HEK293 (cell line): ENCODE results near the gene KCNQ4.

Experiments used
- CTCF ChIA-PET: fragments of 350-600 bp; formaldehyde crosslinking; extraction: SDS; loops from one replicate; lab custom pipeline; 2021; ENCODE audit warnings: antibody characterized with exemption; lab: Yijun Ruan, JAX
- POLR2A ChIA-PET: fragments of 300-600 bp; formaldehyde crosslinking; extraction: SDS; loops from one replicate; lab custom pipeline; 2020; ENCODE audit warnings: antibody characterized with exemption, inconsistent platforms; lab: Yijun Ruan, JAX
- H3K27ac ChIP-seq: fragments of 200-500 bp; sonication (Bioruptor generic); 2 replicates; pipeline ENCODE4 v1.5.1; 2014; ENCODE audit warnings: low read depth, low read length, control low read depth, inconsistent platforms; ENCODE audit errors: extremely low read depth
- H3K36me3 ChIP-seq, 2 experiments: fragments of 200-500 bp in 1 of 2; sonication (Bioruptor generic) in 1 of 2; 1 replicate in 1 of 2; 2 replicates in 1 of 2; pipeline ENCODE4 v1.5.1; 2014 to 2017; ENCODE audit warnings: inconsistent platforms in 2 of 2, low read length in 2 of 2; ENCODE audit not compliant: control insufficient read depth in 2 of 2, insufficient read depth in 1 of 2
- H3K4me1 ChIP-seq: fragments of 200-500 bp; sonication (Bioruptor generic); 2 replicates; pipeline ENCODE4 v1.5.1; 2014; ENCODE audit warnings: mild to moderate bottlenecking, low read length, inconsistent platforms; ENCODE audit not compliant: control insufficient read depth, insufficient read depth
- H3K4me3 ChIP-seq: 2 replicates; pipeline ENCODE4 v1.5.1; 2011; ENCODE audit warnings: low read depth, mild to moderate bottlenecking, control low read depth, low read length, moderate library complexity
- H3K9me3 ChIP-seq: fragments of 200-500 bp; sonication (Bioruptor generic); 2 replicates; pipeline ENCODE4 v1.5.1; 2014; ENCODE audit warnings: low read depth, low read length, inconsistent platforms; ENCODE audit not compliant: control insufficient read depth, insufficient read depth
- GFI1B ChIP-seq: fragments of 450-650 bp; formaldehyde crosslinking; IDR thresholded peaks from 2 replicates; pipeline ENCODE4 v1.5.1; 2016; ENCODE audit warnings: missing biosample characterization, missing genetic modification characterization
- GLIS2 ChIP-seq: fragments of 450-650 bp; formaldehyde crosslinking; IDR thresholded peaks from 2 replicates; pipeline ENCODE4 v1.5.1; 2016; ENCODE audit warnings: missing biosample characterization, missing genetic modification characterization
- KLF10 ChIP-seq: fragments of 450-650 bp; IDR thresholded peaks from 2 replicates; pipeline ENCODE4 v1.5.1; 2018; ENCODE audit warnings: missing biosample characterization, mild to moderate bottlenecking, missing genetic modification characterization
- PRDM2 ChIP-seq: fragments of 450-650 bp; formaldehyde crosslinking; IDR thresholded peaks from 2 replicates; pipeline ENCODE4 v1.5.1; 2016; ENCODE audit warnings: missing biosample characterization, missing genetic modification characterization, borderline replicate concordance
- YY2 ChIP-seq: fragments of 450-650 bp; formaldehyde crosslinking; IDR thresholded peaks from 2 replicates; pipeline ENCODE4 v1.5.1; 2016; ENCODE audit warnings: missing biosample characterization, missing genetic modification characterization
- ZBTB20 ChIP-seq: fragments of 450-650 bp; formaldehyde crosslinking; IDR thresholded peaks from 2 replicates; pipeline ENCODE4 v1.5.1; 2016; ENCODE audit warnings: missing biosample characterization, missing genetic modification characterization
- ZFP41 ChIP-seq: fragments of 450-650 bp; formaldehyde crosslinking; IDR thresholded peaks from 2 replicates; pipeline ENCODE4 v1.5.1; 2016; ENCODE audit warnings: missing biosample characterization, missing genetic modification characterization, borderline replicate concordance
- ZNF335 ChIP-seq: fragments of 450-650 bp; formaldehyde crosslinking; conservative IDR thresholded peaks from 2 replicates; pipeline ENCODE4 v1.5.1; 2016; ENCODE audit warnings: missing biosample characterization, missing genetic modification characterization
- ZNF391 ChIP-seq: fragments of 450-650 bp; formaldehyde crosslinking; IDR thresholded peaks from 2 replicates; pipeline ENCODE4 v1.5.1; 2016; ENCODE audit warnings: low read depth, missing biosample characterization, missing genetic modification characterization, borderline replicate concordance
- ZNF624 ChIP-seq: fragments of 450-650 bp; formaldehyde crosslinking; IDR thresholded peaks from 2 replicates; pipeline ENCODE4 v1.5.1; 2017; ENCODE audit warnings: missing biosample characterization, missing genetic modification characterization
- ZNF843 ChIP-seq: fragments of 450-650 bp; formaldehyde crosslinking; IDR thresholded peaks from 2 replicates; pipeline ENCODE4 v1.5.1; 2016; ENCODE audit warnings: missing biosample characterization, missing genetic modification characterization
- ZSCAN30 ChIP-seq: fragments of 450-650 bp; IDR thresholded peaks from 2 replicates; pipeline ENCODE4 v1.5.1; 2018; ENCODE audit warnings: missing biosample characterization, mild to moderate bottlenecking, missing genetic modification characterization, moderate library complexity

The KCNQ4 gene

GRCh38 chr1:40738831-40739230, 44.8 kb upstream of the KCNQ4 start (continued):
- TF ChIP-seq ZNF843 (tag by site-specific recombination) (no peak), GLIS2 (tag by site-specific recombination) (no peak)

GRCh38 chr1:40739455-40740008, 44.1 kb upstream of the KCNQ4 start:
- peaks cover 4 to 63% of the 10 kb centered on the region in 2 experiments; a peak in 2 of 3 replicates for H3K36me3 ChIP-seq
- H3K4me3 ChIP-seq: no peak overlapping the region
- ChIA-PET POLR2A (interaction anchor here (1.4 to 1.6 kb wide), 2 partner anchors 20 to 48 kb away, joined by 3 to 5 read pairs; partner anchors contain the start of gene NFYC), CTCF (interaction anchor here (0.6 to 1.3 kb wide), 3 partner anchors 28 to 111 kb away, joined by 3 to 5 read pairs (median 4); no protein-coding TSS in a partner anchor)
- no peak overlapping the region for H3K27ac ChIP-seq
- H3K9me3 ChIP-seq: no peaks in the 10 kb centered on the region
- H3K4me1 ChIP-seq: peaks cover 4% of the 10 kb centered on the region; the same call in 1 of the 2 replicates
- TF ChIP-seq ZBTB20 (tag by site-specific recombination) (no peak), YY2 (tag by site-specific recombination) (no peak), ZFP41 (no peak), ZNF391 (no peak), PRDM2 (no peak), ZNF624 (no peak), KLF10 (tag by site-specific recombination) (no peak), GFI1B (tag by site-specific recombination) (no peak), ZSCAN30 (no peak)

- ChIA-PET POLR2A (no interaction called here), CTCF (interaction anchor here (0.6 to 0.7 kb wide), 3 partner anchors 28 to 112 kb away, joined by 3 to 5 read pairs (median 3); no protein-coding TSS in a partner anchor)
- H3K27ac ChIP-seq: no peak overlapping the region
- no peaks in the 10 kb centered on the region for H3K9me3 ChIP-seq
- H3K4me1 ChIP-seq: peaks cover 4% of the 10 kb centered on the region; the same call in 1 of the 2 replicates
- H3K36me3 ChIP-seq: peaks cover 4 to 66% of the 10 kb centered on the region in 2 experiments; a peak in 2 of 3 replicates
- no peak overlapping the region for H3K4me3 ChIP-seq
- no peak for TF ChIP-seq ZNF335 (tag by site-specific recombination)
Observed at GRCh38 chr1:40740039-40740996, 43.3 kb upstream of the KCNQ4 start.
